HG02642 (cell line): Measurements from ENCODE around the gene PRSS12.
"Not testable (repeated sequence)": the region's sequence is repeated elsewhere in the genome, so short reads cannot be mapped to it uniquely, and the experiment has no call there.

ENCODE experiments used
- ATAC-seq: cut with Tn5 transposase; IDR thresholded peaks from one replicate; pipeline ENCODE4 v1.9.1; 2021; ENCODE audit warnings: mild to moderate bottlenecking; ENCODE audit not compliant: unreplicated experiment, poor library complexity

PRSS12 gene

GRCh38 chr4:118329849-118330248 lies 23.0 kb downstream of the PRSS12 start:
- no peak for ATAC-seq

DNA sequence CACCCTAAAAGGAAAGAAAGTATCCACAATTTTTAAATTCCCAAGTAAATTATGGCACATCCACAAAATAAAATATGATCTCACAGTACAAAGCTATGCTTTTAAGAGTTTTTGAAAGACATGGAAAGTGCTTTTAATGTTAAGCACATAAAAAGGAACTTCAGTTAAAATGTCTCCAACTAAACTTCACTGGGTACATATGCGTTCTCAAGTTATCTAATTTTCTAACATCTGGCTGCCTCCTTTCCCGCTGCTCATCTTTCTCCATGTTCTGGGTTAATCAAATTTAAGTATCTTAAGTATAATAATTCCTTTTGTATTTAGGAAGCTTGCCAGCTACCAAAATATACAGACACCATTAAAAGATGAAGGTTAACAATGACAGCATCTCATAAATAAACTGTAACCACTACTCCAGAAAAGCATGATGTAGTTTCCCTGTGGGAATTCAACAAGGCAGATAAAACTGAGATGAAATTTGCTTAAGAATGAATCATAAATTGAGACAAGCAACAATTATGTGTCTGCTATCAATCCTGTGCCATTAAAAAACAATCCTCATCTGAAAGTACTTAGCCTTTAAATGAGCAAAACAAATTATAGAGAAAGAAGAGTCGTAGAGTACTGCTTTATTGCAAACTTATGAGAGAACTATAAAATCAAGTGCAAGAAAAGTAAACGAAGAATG lies 25.1 kb downstream of the PRSS12 start:
- no peak for ATAC-seq

GRCh38 chr4:118326585-118326984 lies 26.2 kb downstream of the PRSS12 start:
- no peak for ATAC-seq

- no peak for ATAC-seq
These were observed 27.4 kb downstream of the PRSS12 start for GRCh38 chr4:118325431-118325830.

DNA sequence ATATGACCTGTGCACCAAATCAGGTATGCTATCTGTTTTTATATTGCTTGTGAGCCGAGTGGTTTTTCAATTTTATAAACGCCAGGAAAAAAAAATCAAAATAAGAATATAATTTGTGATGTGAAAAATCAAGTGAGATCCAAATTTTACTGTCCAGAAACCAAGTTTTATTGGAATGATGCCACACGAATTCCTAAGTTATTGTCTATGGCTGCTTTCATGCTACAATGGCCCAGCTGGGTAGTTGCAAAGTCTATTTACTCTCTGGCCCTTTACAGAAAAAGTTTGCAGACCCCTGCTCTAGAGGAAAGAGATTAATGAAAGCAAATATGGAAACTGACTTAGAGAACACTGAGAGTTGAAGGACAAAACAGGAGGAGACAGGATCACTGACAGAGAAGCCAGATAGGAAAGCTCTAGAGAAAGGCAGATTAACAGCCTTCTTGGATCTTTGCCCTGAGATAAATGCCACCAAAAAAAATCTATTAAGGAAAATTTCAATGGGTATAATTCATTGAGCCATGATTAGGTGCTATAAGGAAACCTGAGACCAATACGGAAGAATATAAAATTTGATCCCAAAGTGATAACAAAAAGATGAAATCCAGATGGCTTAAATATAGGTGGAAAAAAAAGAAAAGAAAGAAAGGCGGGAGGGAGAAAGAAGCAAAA lies 29.8 kb downstream of the PRSS12 start:
- ATAC-seq: no peak

- ATAC-seq: no peak
These were observed 33.9 kb downstream of the PRSS12 start for GRCh38 chr4:118318931-118319330.

- ATAC-seq: no peak
These were observed 35.1 kb downstream of the PRSS12 start for GRCh38 chr4:118317691-118318090.

DNA sequence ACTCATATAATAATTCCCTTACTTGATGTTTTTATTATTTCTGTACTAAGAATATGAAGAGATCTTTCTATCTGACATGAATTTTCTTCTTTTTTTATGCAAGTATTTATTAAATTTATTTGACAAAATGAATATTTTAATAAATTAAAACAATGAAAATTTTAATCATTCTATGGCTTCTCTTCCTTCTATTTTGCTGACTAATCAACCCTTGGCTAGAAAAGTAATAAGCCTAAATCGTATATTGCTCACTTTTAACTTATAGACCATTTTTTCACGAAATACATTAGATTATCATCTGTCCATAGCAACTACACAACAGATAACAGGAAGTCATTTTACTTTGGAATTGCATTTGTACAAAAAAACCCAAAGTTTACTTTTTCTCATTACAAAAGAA lies 38.6 kb downstream of the PRSS12 start:
- ATAC-seq: no peak

DNA sequence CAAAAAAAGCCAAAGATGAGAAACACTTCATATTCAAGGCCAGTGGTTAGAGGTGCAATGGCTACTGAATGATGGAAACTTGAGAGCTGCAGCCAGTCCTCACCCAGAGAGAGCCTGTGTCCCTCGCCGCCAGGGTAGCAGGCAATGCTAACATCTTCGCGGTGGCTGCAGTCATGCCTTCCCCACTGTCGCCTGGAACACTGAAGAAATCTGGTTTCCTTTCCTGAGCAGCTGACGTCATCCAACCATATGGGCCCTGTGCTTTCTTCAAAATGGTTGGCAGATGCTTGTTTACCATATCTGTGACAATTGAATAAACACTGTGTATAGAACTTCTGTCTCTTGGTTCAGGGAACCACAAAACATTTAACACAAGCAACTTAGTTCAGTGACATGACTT lies 39.7 kb downstream of the PRSS12 start:
- ATAC-seq: no peak

DNA sequence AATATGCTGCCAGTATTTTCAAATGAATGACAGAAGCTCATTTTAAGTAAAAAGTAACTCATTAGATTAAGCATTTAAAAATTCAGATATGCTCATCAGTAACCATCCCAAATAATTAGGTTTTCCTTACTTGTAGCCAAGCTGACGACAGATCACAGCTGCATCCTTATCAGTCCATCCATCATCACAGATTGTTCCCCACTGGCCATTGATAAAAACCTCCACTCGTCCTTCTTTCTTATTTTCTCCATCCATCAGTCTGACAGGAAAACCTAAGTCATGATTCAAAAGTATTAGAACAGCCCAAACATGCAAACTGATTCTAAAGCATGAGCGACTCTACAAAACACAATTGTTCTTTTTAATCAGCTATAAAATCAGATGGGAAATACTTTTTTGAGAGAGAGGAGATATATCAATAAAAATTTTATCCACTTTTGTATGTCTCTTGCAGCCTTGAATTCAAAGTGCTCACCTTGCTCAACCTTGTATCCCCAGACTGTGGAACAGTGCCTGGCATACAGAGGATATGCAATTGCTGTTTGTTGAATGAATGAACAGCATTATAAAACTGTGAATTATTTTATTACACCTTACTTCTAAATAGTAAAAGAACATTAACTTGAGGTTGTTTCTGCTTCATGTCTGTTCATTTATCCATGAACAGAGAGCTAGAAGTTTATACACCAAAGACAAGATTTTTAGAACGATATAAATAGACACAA lies 44.3 kb downstream of the PRSS12 start:
- ATAC-seq: no peak

GRCh38 chr4:118307643-118308042 lies 45.2 kb downstream of the PRSS12 start:
- no peak for ATAC-seq

GRCh38 chr4:118299619-118300018 lies 53.2 kb downstream of the PRSS12 start:
- not testable (repeated sequence) for ATAC-seq

DNA sequence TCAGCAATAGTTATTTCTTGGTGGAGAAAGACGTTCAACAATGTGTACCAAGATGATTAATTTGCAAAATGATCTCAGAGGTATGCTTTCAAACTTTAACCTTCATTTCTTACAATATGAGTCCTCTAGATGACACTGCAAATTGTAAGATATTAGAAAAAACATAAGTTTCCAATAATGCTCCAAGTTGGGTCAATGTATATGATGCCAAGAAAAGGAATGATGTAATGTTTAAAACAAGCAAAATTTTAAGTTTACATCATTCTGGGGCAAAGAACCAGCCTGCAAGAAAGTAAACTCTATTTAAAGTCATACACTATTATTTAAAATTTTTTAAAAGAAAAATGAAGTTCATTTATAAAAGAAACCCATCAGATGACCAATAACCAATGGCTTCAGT lies 56.1 kb downstream of the PRSS12 start:
- no peak for ATAC-seq

DNA sequence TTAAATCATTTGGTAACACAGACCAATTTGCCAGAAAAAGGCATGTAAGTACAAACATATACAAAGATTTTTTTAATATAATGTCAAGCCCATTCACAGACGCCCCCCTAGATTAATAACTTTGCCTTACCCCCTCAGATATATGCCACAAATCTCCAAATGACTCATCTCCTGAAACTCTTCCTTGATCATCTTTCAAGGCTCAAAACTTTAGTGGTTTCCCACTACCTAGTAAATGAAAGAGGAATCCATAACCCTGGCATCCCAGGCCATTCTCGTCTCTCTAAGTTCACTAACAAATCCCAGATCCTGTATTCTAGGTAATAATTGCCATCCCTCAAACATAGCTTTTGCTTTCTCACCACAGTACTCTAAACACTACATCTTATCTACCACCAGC lies 61.9 kb downstream of the PRSS12 start:
- ATAC-seq: no peak

GRCh38 chr4:118289794-118290193 lies 63.0 kb downstream of the PRSS12 start:
- no peak for ATAC-seq

DNA sequence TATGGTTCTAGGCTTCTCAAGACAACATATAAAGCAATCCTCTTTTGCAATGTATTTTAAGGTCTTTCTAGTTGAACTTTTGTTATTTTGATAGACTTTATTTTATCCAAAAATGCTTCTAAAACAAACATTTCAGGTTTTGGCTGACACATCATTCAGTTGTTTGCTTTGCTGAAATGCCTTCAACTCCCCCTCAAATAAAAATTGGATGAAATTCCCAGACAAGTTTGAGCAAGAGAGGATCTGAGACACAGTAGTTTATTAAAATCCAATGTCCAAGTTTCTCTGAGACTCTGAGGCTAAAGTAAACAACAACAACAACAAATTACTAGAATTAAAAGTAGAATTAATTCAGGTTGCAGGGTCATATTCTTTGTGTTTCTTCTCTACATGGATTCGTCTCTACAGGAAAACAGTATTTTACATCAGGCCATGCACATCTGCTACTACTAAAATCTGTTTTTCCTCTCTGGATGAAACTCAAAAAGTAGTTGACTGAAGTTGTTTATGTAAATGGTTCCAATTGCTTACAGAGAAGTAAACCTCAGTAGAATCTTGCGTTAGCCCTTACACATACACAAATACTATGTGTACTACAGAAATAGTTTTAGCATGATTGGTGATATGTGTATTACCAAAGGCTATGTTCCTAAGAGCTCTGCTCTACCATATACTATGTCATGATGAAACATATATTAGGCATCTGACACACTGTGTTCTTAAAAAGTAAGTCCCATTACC lies 64.9 kb downstream of the PRSS12 start:
- ATAC-seq: no peak

DNA sequence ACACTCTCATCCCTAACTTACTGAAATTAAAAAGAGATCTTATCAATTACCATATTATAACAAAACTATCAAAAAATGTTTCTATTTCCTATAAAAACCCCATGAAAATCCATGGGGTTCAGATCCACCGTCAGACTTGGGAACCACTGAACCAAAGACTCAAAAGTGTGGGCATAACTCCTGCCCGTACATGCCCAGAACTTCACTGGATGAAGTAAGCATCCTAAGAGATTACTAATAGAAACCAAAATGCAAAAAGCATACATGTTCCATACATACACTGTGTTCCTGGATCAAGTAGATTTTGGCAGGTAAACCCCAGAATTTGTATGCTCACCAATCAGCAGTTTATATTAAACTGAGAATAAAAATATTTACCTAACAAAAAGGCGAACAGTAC lies 66.1 kb downstream of the PRSS12 start:
- ATAC-seq: no peak

- ATAC-seq: no peak
These were observed 66.9 kb downstream of the PRSS12 start for GRCh38 chr4:118285931-118286330.

GRCh38 chr4:118284169-118284568 lies 68.6 kb downstream of the PRSS12 start:
- ATAC-seq: peak; percentile 50

DNA sequence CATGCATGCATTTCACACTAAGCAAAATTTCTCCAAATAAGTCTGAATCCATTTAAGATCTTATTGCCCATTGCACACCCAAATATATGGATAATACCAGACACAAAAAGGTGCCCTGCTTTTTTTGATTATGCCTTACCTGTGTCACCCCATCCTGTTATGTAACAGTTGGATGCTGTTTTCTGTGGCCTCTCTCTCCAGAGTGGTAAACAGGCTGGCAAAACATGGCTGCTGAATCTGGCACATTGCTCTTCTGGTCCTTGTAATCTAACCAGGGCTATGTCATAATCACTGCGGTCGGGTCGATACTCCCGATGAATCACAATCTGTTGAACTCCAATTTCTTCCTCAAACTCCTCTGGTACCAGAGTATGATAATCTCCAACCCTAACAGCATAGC lies 70.1 kb downstream of the PRSS12 start:
- no peak for ATAC-seq
